Colonic mucosa (tissue), 4 donors: ENCODE measurements around the gene TRIM29. TPM values are rescaled to one million over a fixed set of nuclear protein-coding genes. Genes with fewer than 3 reads are reported as not detected.

ENCODE experiments used
- DNase-seq: peaks from one replicate; pipeline ENCODE4 v3.0.0-alpha.2; 2020
- H3K27ac ChIP-seq: fragments of 200-600 bp; one replicate; pipeline ENCODE4 v1.8.0; 2021
- H3K27me3 ChIP-seq: fragments of 200-600 bp; one replicate; pipeline ENCODE4 v1.8.0; 2021
- H3K36me3 ChIP-seq: fragments of 200-600 bp; one replicate; pipeline ENCODE4 v1.8.0; 2021
- H3K4me1 ChIP-seq: fragments of 200-600 bp; one replicate; pipeline ENCODE4 v1.8.0; 2021; ENCODE audit warnings: mild to moderate bottlenecking
- H3K4me3 ChIP-seq: fragments of 200-600 bp; one replicate; pipeline ENCODE4 v1.8.0; 2021
- H3K9ac ChIP-seq, 2 donors: one replicate each; pipeline ENCODE4 v1.7.0; 2013; ENCODE audit warnings: control low read depth in 2 of 2, low read depth in 2 of 2, low read length in 2 of 2
- H3K9me3 ChIP-seq: fragments of 200-600 bp; one replicate; pipeline ENCODE4 v1.8.0; 2021
- CTCF ChIP-seq: fragments of 200-600 bp; IDR thresholded peaks from one replicate; pipeline ENCODE4 v1.8.0; 2022; ENCODE audit warnings: antibody characterized with exemption, mild to moderate bottlenecking
- intact Hi-C: fragments of 100-400 bp; cut with DNase I; formaldehyde crosslinking; loops from one replicate; pipeline ENCODE4 v1.14.1; 2022
- total RNA-seq, 2 donors: library from RNA; stranded (reverse); fragmentation: NEBNext Ultra II Directional in 1 of 2; extraction: Animal tissue kit (Norgen Biotek cat#: 25700) in 1 of 2; gene quantifications; one replicate each; pipeline ENCODE4 v1.2.1, GENCODE V29; 2021
- donor health status: healthy.
- donor health status: DM: no; HTN: no; CAD: no.
- donor health status: DM: no; HTN: no; CAD: no.

The TRIM29 gene
- total RNA-seq, 2 donors from 2014 or later: 3.4 to 4.0 TPM

GRCh38 chr11:120173807-120174206 lies 35.9 kb upstream of the TRIM29 start:
- Histone ChIP-seq H3K27me3 (no peaks in the 10 kb centered on the region), H3K27ac (no peak overlapping the region), H3K4me3 (no peak overlapping the region), H3K36me3 (no peaks in the 10 kb centered on the region), H3K4me1 (peaks cover 3% of the 10 kb centered on the region), H3K9me3 (no peaks in the 10 kb centered on the region), H3K9ac (no peak overlapping the region)
- intact Hi-C loops: loop anchor here (2.0 kb wide), 1 partner anchor 125 kb away; no protein-coding TSS in a partner anchor
- TF ChIP-seq CTCF: no peak
- no peak for DNase-seq

GRCh38 chr11:120173019-120173705 lies 35.2 kb upstream of the TRIM29 start:
- no peak for TF ChIP-seq CTCF
- Histone ChIP-seq H3K9ac (no peak overlapping the region), H3K4me3 (no peak overlapping the region), H3K27ac (no peak overlapping the region), H3K4me1 (peaks cover 3% of the 10 kb centered on the region), H3K9me3 (no peaks in the 10 kb centered on the region), H3K27me3 (peaks cover 4% of the 10 kb centered on the region), H3K36me3 (no peaks in the 10 kb centered on the region)
- intact Hi-C loops: loop anchor here (2.0 kb wide), 1 partner anchor 126 kb away; no protein-coding TSS in a partner anchor
- DNase-seq: no peak

GRCh38 chr11:120172054-120172911 lies 34.4 kb upstream of the TRIM29 start:
- peak; percentile 81 for TF ChIP-seq CTCF
- no peak overlapping the region for H3K4me3 ChIP-seq
- peaks cover 3% of the 10 kb centered on the region for H3K4me1 ChIP-seq
- peak; percentile 71 for DNase-seq
- H3K36me3 ChIP-seq: no peaks in the 10 kb centered on the region
- no peak overlapping the region for H3K27ac ChIP-seq
- peaks cover 6% of the 10 kb centered on the region for H3K27me3 ChIP-seq
- H3K9ac ChIP-seq: no peak overlapping the region
- H3K9me3 ChIP-seq: no peaks in the 10 kb centered on the region
- intact Hi-C loops: loop anchor here (1.0 to 2.0 kb wide), 2 partner anchors 57 to 127 kb away; no protein-coding TSS in a partner anchor

- peaks cover 6% of the 10 kb centered on the region for H3K27me3 ChIP-seq
- intact Hi-C loops: no loop called here
- DNase-seq: no peak
Observed at GRCh38 chr11:120170741-120171261, 32.9 kb upstream of the TRIM29 start.

More at GRCh38 chr11:120170741-120171261, 32.9 kb upstream of the TRIM29 start:
- H3K4me1 ChIP-seq: peaks cover 3% of the 10 kb centered on the region
- H3K9ac ChIP-seq: no peak overlapping the region
- no peaks in the 10 kb centered on the region for H3K36me3 ChIP-seq
- H3K4me3 ChIP-seq: no peak overlapping the region
- H3K9me3 ChIP-seq: no peaks in the 10 kb centered on the region
- no peak for TF ChIP-seq CTCF
- H3K27ac ChIP-seq: no peak overlapping the region
